ENCODE data around the gene KIF1B.
A peak's percentile ranks its signal among the peaks of the same experiment; 100 is the strongest.

The KIF1B gene

GRCh38 chr1:10209905-10210810 is at the start of gene KIF1B:
TSS of gene KIF1B (plus strand) at chr1:10210570. CDS start at chr1:10232329, 21,759 bp downstream.
- DNase-seq (ENCODE audit: low spot score) = peak; percentile 98

- no peak for DNase-seq (ENCODE audit: low spot score)
Measured at GRCh38 chr1:10160907-10161490, 49.4 kb upstream of the KIF1B start.

- DNase-seq (ENCODE audit: low spot score) = no peak
Measured at GRCh38 chr1:10161541-10162290, 48.7 kb upstream of the KIF1B start.

- no peak for DNase-seq (ENCODE audit: low spot score)
Measured at GRCh38 chr1:10168912-10169514, 41.4 kb upstream of the KIF1B start.

- peak; percentile 25 for DNase-seq (ENCODE audit: low spot score)
Measured at GRCh38 chr1:10170239-10170574, 40.2 kb upstream of the KIF1B start.

- DNase-seq (ENCODE audit: low spot score) = no peak
Measured at GRCh38 chr1:10171105-10171767, 39.1 kb upstream of the KIF1B start.

- DNase-seq (ENCODE audit: low spot score) = no peak
Measured at GRCh38 chr1:10171995-10172669, 38.2 kb upstream of the KIF1B start.

GRCh38 chr1:10173582-10173981 is 36.8 kb upstream of the KIF1B start:
- DNase-seq (ENCODE audit: low spot score) = no peak

- DNase-seq (ENCODE audit: low spot score) = no peak
Measured at GRCh38 chr1:10177876-10178275, 32.5 kb upstream of the KIF1B start.

GRCh38 chr1:10178597-10179405 is 31.6 kb upstream of the KIF1B start:
- no peak for DNase-seq (ENCODE audit: low spot score)

GRCh38 chr1:10179406-10180091 is 30.8 kb upstream of the KIF1B start:
- DNase-seq (ENCODE audit: low spot score) = no peak

GRCh38 chr1:10181154-10181553 is 29.2 kb upstream of the KIF1B start:
- DNase-seq (ENCODE audit: low spot score) = no peak

- DNase-seq (ENCODE audit: low spot score) = no peak
Measured at GRCh38 chr1:10185759-10186158, 24.6 kb upstream of the KIF1B start.

GRCh38 chr1:10186331-10187025 is 23.9 kb upstream of the KIF1B start:
- no peak for DNase-seq (ENCODE audit: low spot score)

- DNase-seq (ENCODE audit: low spot score) = no peak
Measured at GRCh38 chr1:10187026-10187334, 23.4 kb upstream of the KIF1B start.

GRCh38 chr1:10188133-10188650 is 22.2 kb upstream of the KIF1B start:
- no peak for DNase-seq (ENCODE audit: low spot score)

GRCh38 chr1:10189659-10190058 is 20.7 kb upstream of the KIF1B start:
- DNase-seq (ENCODE audit: low spot score) = no peak

GRCh38 chr1:10192263-10192662 is 18.1 kb upstream of the KIF1B start:
- no peak for DNase-seq (ENCODE audit: low spot score)

GRCh38 chr1:10193288-10193687 is 17.1 kb upstream of the KIF1B start:
- no peak for DNase-seq (ENCODE audit: low spot score)
